PC-3 (cell line): ENCODE data around the gene SYCN. TPM values are rescaled to one million over a fixed set of nuclear protein-coding genes. Genes with fewer than 3 reads are reported as not detected.

Experiments used
- ATAC-seq: fragments of 200-7000 bp; cut with Tn5 transposase; 2 replicates; pipeline ENCODE4 v1.9.1; 2020; ENCODE audit warnings: mild to moderate bottlenecking, moderate library complexity
- BruUV-seq: library from RNA; stranded (reverse); fragments of 400-500 nt; replicated peaks from 2 replicates; lab custom pipeline; 2021; lab: Mats Ljungman, UMichigan
- CTCF ChIA-PET: fragments of 300-600 bp; sonication (Branson Sonifier 250); formaldehyde crosslinking; loops from one replicate; lab custom pipeline; 2022; ENCODE audit warnings: antibody characterized with exemption; lab: Charles Lee
- POLR2A ChIA-PET: fragments of 300-600 bp; sonication (Branson Sonifier 250); formaldehyde crosslinking; loops from one replicate; lab custom pipeline; 2022; ENCODE audit warnings: antibody characterized with exemption; ENCODE audit not compliant: unreplicated experiment; lab: Charles Lee
- DNase-seq: peaks from one replicate; pipeline ENCODE4 v3.0.0-alpha.2; 2015
- H2AFZ ChIP-seq: fragments of 300-600 bp; sonication (generic); 2 replicates; pipeline ENCODE4 v1.6.0; 2016; ENCODE audit warnings: antibody characterized with exemption, low read length
- H3F3A ChIP-seq: fragments of 300-600 bp; sonication (generic); one replicate; pipeline ENCODE4 v1.6.0; 2017; ENCODE audit warnings: antibody characterized with exemption, low read length, control low read depth, mild to moderate bottlenecking; ENCODE audit not compliant: unreplicated experiment
- H3K27ac ChIP-seq: fragments of 300-600 bp; sonication (generic); 2 replicates; pipeline ENCODE4 v1.5.1; 2016; ENCODE audit warnings: mild to moderate bottlenecking, low read length
- H3K27me3 ChIP-seq: fragments of 300-600 bp; sonication (generic); 2 replicates; pipeline ENCODE4 v1.6.1; 2016; ENCODE audit warnings: low read length, mixed read lengths
- H3K36me3 ChIP-seq: fragments of 300-600 bp; sonication (generic); 2 replicates; pipeline ENCODE4 v1.6.1; 2016; ENCODE audit warnings: low read depth, mixed run types, low read length, mixed read lengths
- H3K4me1 ChIP-seq: fragments of 300-600 bp; sonication (generic); 2 replicates; pipeline ENCODE4 v1.5.1; 2016; ENCODE audit warnings: low read length; ENCODE audit not compliant: insufficient read depth
- H3K4me2 ChIP-seq: fragments of 300-600 bp; sonication (generic); 2 replicates; pipeline ENCODE4 v1.6.0; 2016; ENCODE audit warnings: low read length
- H3K4me3 ChIP-seq: fragments of 300-600 bp; sonication (generic); 2 replicates; pipeline ENCODE4 v1.5.1; 2016; ENCODE audit warnings: mild to moderate bottlenecking, low read length, mixed read lengths
- H3K79me2 ChIP-seq: fragments of 300-600 bp; sonication (generic); 2 replicates; pipeline ENCODE4 v1.6.1; 2017; ENCODE audit warnings: low read length, mixed read lengths
- H3K9ac ChIP-seq: fragments of 300-600 bp; sonication (generic); 2 replicates; pipeline ENCODE4 v1.6.0; 2016; ENCODE audit warnings: mild to moderate bottlenecking, low read length
- H3K9me2 ChIP-seq: fragments of 300-600 bp; sonication (generic); replicated peaks from 2 replicates; pipeline ENCODE4 v1.6.1; 2016; ENCODE audit warnings: mixed run types, low read length, mixed read lengths
- H3K9me3 ChIP-seq: fragments of 300-600 bp; sonication (generic); 2 replicates; pipeline ENCODE4 v1.6.1; 2016; ENCODE audit warnings: low read length, mixed read lengths
- H4K20me1 ChIP-seq: fragments of 300-600 bp; sonication (generic); 2 replicates; pipeline ENCODE4 v1.6.1; 2016; ENCODE audit warnings: low read length, mixed read lengths
- EZH2 ChIP-seq: fragments of 300-600 bp; sonication (generic); IDR thresholded peaks from one replicate; pipeline ENCODE4 v1.6.1; 2017; ENCODE audit warnings: antibody characterized with exemption, mild to moderate bottlenecking, low read length; ENCODE audit not compliant: unreplicated experiment
- EZH2phosphoT487 ChIP-seq: fragments of 300-600 bp; sonication (generic); IDR thresholded peaks from 2 replicates; pipeline ENCODE4 v1.6.1; 2018; ENCODE audit warnings: mild to moderate bottlenecking, antibody characterized with exemption, low read length, borderline replicate concordance
- intact Hi-C: fragments of 100-400 bp; cut with micrococcal nuclease; formaldehyde crosslinking; loops from 2 replicates; pipeline ENCODE4 v1.9.0; 2023
- total RNA-seq: library from RNA; depleted of rRNA; stranded (reverse); fragments of >200 nt; gene quantifications from 2 replicates; pipeline ENCODE4 v1.2.3, GENCODE V29; 2014
- TF ChIP-seq, protein P1 (sequence below): fragments of 300-600 bp; sonication (generic); conservative IDR thresholded peaks from 2 replicates; pipeline ENCODE4 v1.5.1; 2017; ENCODE audit warnings: antibody characterized with exemption, low read depth, mild to moderate bottlenecking, low read length

SYCN gene
- total RNA-seq, 1 experiment from 2014 or later = not detected

DNA sequence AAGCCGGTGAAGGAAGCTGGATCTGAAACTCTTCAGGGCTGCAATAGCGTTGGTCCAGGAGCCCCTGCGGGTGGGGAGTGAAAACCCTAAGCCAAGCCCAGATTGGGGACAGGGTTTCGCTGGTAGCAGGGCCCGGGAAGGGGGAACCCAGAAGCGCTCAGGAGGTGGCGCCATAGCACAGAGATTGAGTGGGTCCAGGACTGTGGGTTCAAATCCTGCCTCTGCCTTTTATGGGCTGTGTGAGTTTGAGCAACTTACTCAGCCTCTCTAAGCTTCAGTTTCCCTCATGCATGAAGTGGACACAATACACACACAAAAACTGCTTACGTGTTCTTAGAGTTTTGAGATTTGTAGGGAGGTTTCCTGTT is 8.3 kb upstream of the SYCN start:
- no TSS peak for BruUV-seq

DNA sequence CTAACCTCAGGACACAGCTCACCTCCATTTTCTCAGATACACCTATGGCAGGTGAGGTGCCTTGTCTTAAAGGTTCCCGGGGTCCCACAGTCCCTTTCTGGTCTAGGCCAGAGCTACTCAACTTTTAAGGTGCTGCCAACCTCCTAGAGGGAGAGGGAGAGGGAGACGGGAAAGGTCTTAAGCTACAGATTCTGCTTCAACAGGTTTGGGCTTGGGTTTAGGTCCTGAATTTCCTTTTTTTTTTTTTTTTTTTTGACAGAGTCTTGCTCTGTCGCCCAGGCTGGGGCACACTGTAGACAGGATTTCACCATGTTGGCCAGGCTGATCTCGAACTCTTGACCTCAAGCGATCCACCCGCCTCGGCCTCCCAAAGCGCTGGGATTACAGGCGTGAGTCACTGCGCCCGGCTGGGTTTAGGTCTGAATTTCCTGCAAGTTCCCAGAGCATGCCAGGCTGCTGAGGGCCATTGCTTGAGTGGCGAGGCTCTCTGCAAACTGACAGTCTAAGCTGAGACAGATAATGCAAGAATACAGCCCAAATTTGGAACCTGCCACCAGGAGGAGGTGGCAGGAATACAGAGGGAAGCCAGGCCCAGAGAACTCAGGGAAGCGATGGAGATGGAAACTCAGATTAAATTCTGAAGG is 7.8 kb upstream of the SYCN start:
- no peaks in the 10 kb centered on the region for H3K9me3 ChIP-seq
- ATAC-seq (no peak), DNase-seq (no peak)
- no peak overlapping the region for H3K9ac ChIP-seq
- ChIA-PET CTCF (interaction anchor here (0.6 kb wide), 1 partner anchor 90 kb away, joined by 5 read pairs; no protein-coding TSS in a partner anchor), POLR2A (no interaction called here)
- no peak overlapping the region for H3K4me2 ChIP-seq
- H3K27me3 ChIP-seq = no peaks in the 10 kb centered on the region
- H4K20me1 ChIP-seq = no peaks in the 10 kb centered on the region
- intact Hi-C loops = loop anchor here (5.0 kb wide), 1 partner anchor 115 kb away; no protein-coding TSS in a partner anchor
- no peak overlapping the region for H2AFZ ChIP-seq
- BruUV-seq = no TSS peak
- no peaks in the 10 kb centered on the region; the same call in 1 of the 2 replicates for H3K36me3 ChIP-seq
- H3F3A ChIP-seq = no peaks in the 10 kb centered on the region
- H3K9me2 ChIP-seq = no peaks in the 10 kb centered on the region
- TF ChIP-seq EZH2phosphoT487 (no peak), EZH2 (no peak)
- TF ChIP-seq, protein P1, sequence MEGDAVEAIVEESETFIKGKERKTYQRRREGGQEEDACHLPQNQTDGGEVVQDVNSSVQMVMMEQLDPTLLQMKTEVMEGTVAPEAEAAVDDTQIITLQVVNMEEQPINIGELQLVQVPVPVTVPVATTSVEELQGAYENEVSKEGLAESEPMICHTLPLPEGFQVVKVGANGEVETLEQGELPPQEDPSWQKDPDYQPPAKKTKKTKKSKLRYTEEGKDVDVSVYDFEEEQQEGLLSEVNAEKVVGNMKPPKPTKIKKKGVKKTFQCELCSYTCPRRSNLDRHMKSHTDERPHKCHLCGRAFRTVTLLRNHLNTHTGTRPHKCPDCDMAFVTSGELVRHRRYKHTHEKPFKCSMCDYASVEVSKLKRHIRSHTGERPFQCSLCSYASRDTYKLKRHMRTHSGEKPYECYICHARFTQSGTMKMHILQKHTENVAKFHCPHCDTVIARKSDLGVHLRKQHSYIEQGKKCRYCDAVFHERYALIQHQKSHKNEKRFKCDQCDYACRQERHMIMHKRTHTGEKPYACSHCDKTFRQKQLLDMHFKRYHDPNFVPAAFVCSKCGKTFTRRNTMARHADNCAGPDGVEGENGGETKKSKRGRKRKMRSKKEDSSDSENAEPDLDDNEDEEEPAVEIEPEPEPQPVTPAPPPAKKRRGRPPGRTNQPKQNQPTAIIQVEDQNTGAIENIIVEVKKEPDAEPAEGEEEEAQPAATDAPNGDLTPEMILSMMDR = no peak
- no peaks in the 10 kb centered on the region for H3K4me1 ChIP-seq
- H3K4me3 ChIP-seq = no peak overlapping the region
- no peaks in the 10 kb centered on the region for H3K79me2 ChIP-seq
- H3K27ac ChIP-seq = no peak overlapping the region

More for the DNA sequence above, 8.3 kb upstream of the SYCN start:
- ChIA-PET CTCF (no interaction called here), POLR2A (no interaction called here)
- Histone ChIP-seq H3K9me3 (no peaks in the 10 kb centered on the region), H3K4me3 (no peak overlapping the region), H4K20me1 (no peaks in the 10 kb centered on the region), H3K36me3 (no peaks in the 10 kb centered on the region; the same call in 1 of the 2 replicates), H3K4me2 (no peak overlapping the region), H3K9me2 (no peaks in the 10 kb centered on the region), H3K79me2 (no peaks in the 10 kb centered on the region), H3F3A (no peaks in the 10 kb centered on the region), H3K9ac (no peak overlapping the region), H3K27ac (no peak overlapping the region), H2AFZ (no peak overlapping the region), H3K4me1 (no peaks in the 10 kb centered on the region), H3K27me3 (no peaks in the 10 kb centered on the region)
- ATAC-seq (no peak; the same call in 1 of the 2 replicates), DNase-seq (peak; percentile 32)
- intact Hi-C loops = loop anchor here (5.0 kb wide), 1 partner anchor 115 kb away; no protein-coding TSS in a partner anchor
- TF ChIP-seq, protein P1 = peak; percentile 61
- no peak for TF ChIP-seq EZH2phosphoT487
- no peak for TF ChIP-seq EZH2

DNA sequence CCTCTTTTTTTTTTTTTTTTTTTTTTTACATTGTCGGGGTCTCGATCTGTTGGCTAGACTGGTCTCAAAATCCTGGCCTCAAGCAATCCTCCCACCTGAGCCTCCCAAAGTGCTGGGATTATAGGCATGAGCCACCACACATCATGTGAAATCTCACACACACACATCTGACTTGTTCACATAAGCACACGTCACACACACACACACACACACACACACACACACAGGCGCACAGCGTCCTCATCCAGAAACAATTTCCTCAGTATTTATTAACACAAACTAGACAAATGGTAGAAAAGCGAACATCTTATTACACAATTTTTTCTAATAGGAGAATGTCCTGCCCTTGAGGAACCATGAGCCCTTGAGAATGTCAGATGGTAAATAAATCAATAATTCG is 5.1 kb upstream of the SYCN start:
- no peaks in the 10 kb centered on the region for H3F3A ChIP-seq
- no peak overlapping the region for H2AFZ ChIP-seq
- H3K36me3 ChIP-seq = no peaks in the 10 kb centered on the region; the same call in 1 of the 2 replicates
- no peaks in the 10 kb centered on the region for H3K79me2 ChIP-seq
- TF ChIP-seq EZH2 (no peak), EZH2phosphoT487 (no peak)
- TF ChIP-seq, protein P1 = no peak
- intact Hi-C loops = no loop called here
- H3K9me3 ChIP-seq = no peaks in the 10 kb centered on the region
- no peak for ATAC-seq
- no peaks in the 10 kb centered on the region for H3K9me2 ChIP-seq
- H3K4me1 ChIP-seq = no peaks in the 10 kb centered on the region
- no peaks in the 10 kb centered on the region for H4K20me1 ChIP-seq
- no peak for DNase-seq
- no TSS peak for BruUV-seq
- no peak overlapping the region for H3K4me2 ChIP-seq
- POLR2A ChIA-PET = no interaction called here
- CTCF ChIA-PET = no interaction called here
- no peak overlapping the region for H3K27ac ChIP-seq
- no peak overlapping the region for H3K9ac ChIP-seq
- H3K4me3 ChIP-seq = no peak overlapping the region
- H3K27me3 ChIP-seq = no peaks in the 10 kb centered on the region
